GM18508 (cell line): Measurements from ENCODE around the gene ALDH3A1.

Experiments
- ATAC-seq: cut with Tn5 transposase; IDR thresholded peaks from one replicate; pipeline ENCODE4 v1.9.1; 2021; ENCODE audit warnings: moderate number of reproducible peaks; ENCODE audit not compliant: insufficient read depth, unreplicated experiment

Gene ALDH3A1

DNA sequence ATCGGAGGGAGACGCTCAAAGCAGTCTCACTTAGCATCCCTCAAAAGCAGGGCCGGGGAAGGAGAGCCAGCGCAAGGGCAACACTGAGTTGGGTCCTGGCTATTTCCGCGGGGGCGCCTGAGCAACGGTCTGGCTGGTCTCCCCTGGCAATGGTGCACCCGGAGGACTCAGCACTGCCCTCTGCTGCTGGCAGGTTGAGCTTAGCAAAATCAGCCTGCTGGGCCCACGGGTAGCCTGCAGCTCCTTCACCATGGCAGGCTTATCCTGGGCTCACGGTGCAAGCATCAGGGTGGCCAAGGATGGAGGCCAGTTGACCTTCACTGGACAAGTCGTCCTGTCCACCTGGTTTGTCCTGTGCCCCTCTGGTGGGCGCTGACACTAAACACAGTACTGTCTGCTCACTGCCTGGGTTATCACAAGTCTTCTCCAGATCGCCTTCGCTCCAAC is 14.4 kb upstream of the ALDH3A1 start:
- no peak for ATAC-seq

DNA sequence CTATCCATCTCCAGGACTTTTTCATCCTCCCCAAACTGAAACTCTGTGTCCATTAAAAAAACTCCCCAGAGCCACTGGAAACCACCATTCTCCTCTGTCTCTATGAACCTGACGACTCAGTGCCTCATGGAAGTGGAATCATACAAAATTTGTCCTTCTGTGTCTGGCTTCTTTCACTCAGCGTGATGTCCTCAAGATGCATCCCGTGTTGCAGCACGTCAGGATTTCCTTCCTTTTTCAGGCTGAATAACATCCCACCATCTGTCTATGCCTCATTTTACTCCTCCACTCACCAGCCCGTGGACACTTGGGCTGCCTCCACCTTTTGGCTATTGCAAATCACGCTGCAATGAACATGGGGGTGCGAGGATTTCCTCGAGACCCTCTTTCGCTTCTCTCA is 12.6 kb upstream of the ALDH3A1 start:
- ATAC-seq: no peak

DNA sequence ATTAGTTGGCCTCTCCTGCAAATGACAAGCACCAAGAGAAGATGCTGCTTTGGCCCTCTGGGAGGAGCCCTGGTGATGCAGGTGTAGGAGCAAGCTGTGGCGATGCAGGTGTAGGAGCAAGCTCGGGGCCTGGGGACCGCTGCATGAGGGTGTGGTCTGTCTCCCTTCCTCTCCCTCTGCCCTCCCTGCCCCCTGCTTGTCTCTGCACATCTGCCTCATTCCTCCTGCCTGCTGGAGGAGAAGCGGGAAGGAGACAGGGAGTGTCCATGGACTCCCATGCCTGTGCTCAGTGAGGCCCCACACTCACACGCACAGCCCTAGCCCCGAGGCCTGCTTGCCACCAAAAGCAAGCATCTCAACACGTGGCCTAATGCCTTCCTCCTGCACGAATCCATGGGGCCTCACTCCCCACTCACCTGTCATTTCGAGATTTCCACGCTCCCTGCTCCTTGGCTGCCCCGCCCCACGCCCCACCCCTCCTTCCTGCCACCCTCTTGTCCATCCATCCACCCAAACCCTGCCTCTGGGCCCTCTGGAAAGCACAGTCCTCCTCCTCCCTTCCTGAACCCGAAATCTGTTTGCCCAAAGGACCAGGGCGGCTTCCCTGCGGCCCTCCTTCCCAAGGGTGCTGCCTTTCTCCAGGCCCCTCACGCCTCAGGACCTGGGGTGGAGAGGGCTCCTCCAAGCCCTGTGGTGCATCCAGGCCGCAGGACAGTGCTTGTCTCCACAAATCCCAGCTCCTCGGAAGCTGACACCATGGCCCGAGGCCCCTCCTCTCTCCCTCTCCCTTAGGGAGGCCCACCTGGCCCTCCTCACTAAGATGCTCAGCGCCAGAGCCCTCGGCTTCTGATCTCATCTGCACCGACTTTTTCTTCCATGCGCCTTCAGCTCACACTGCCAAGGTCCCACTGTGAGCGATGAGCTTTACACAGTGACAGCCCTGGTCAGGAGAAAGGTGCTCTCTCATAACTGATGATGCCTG is 11.8 kb upstream of the ALDH3A1 start:
- ATAC-seq: no peak

- no peak for ATAC-seq
Measured at GRCh38 chr17:19757536-19758180, 9.6 kb upstream of the ALDH3A1 start.

DNA sequence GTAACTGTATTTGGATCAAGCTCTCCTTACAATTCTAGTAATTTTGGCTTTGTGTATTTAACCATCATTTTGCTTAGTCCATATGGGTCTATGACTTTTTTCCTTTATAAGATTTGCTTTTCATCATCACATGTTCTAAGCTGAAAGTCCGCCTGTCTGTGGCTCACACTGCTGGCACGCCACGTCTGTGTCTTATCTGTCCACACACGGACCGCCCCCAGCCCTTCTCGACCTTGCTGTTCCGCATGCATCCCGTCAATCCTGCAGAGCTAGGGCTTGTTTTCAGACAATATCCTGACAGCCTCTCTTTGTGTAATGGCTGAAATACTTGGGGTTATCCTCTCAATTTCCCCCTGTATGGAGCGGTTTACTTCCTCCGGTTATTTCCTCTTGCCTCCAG is 8.4 kb upstream of the ALDH3A1 start:
- no peak for ATAC-seq

- no peak for ATAC-seq
Measured at GRCh38 chr17:19755821-19756510, 7.9 kb upstream of the ALDH3A1 start.

- ATAC-seq: no peak
Measured at GRCh38 chr17:19755392-19755791, 7.3 kb upstream of the ALDH3A1 start.

DNA sequence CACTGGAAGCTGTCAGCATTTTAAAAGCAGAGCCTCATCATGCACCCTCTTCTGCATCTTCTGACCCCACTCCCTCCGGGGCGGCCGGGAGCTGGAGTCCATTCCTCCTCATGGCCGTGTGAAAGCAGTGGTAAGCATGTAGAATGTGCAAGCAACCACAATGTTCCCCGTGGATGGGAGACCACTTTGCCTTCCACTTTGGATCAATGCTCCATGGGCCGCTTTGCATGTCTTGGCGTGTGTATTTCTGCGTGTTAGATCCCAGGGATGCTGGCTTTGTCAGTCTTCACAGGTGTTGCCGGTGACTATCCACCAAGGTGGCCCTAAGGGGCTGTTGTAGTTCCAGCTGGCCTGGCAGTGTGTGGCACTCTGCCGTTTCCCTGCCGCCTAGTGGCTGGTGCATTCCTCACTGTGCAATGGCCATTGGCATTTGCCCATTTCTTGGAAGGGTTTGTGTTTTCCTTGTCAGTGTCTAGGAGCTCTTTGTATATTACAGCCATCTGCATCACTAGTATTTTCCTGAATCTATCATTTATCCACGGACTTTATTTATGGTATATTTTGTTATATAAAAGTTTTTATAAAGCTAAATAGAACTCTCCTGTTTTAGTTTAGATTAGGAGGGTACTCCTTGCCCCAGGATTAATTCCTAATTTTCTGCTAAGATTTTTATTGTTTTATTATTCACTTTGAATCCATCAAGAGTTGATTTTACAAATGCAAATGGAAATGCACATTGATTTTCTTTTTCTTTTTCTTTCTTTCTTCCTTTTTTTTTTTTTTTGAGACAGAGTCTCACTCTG is 5.8 kb upstream of the ALDH3A1 start:
- ATAC-seq: no peak

- ATAC-seq: no peak
Measured at GRCh38 chr17:19753051-19753509, 5.0 kb upstream of the ALDH3A1 start.

DNA sequence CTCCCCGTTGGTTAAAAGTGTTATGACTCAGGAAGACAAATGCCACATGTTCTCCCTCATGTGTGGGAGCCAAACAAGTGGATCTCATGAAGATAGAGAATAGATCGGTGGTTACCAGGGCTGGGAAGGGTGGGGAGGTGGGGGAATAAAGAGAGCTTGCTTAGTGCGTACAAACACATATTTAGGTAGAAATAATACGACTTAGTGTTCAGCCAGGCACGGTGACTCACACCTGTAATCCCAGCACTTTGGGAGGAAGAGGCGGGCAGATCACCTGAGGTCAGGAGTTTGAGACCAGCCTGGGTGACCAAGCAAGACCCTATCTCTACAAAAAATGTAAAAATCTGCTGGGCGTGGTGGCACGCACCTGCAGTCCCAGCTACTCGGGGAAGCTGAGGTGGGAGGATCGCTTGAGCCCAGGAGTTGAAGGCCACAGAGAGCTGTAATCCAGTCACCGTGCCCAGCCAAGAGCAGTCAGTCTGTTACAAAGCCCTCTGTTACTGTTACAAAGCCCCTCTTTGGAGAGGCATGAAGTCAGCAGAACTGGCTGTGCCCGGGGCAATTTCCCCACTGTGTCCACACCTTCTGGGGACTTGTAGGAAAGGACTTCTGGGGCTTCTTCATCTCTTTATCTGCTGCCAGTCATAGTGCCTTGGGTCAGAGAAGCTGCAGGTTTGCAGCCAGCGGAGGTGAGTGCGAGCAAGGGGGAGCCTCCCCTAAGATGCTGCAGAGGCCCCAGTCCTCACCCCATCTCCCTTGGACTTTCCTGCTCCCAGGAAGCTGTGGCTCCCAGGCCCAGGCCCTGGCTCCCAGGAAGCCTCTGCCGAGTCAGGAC is 4.3 kb upstream of the ALDH3A1 start:
- no peak for ATAC-seq

GRCh38 chr17:19750835-19751234 is 2.7 kb upstream of the ALDH3A1 start:
- no peak for ATAC-seq

GRCh38 chr17:19750020-19750572 is 2.0 kb upstream of the ALDH3A1 start:
- ATAC-seq: no peak

DNA sequence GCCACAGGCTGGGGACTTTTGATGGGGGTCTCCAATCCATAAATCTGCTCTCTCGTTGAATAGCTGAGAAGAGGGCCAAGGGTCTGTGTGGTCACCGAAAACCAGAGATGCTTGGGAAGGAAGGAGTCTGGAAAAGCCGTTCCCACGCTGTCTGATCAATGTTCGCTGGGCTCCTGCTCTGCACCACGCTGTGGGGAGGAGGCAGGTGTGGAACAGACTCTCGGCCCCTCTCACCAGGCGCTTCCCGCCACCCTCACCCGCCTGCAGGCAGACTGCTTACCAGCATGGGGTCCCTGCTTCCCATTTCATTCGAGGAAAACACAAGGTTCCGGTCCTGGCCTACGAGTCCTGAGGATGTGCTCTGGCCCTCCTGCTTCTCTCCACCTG is 702 bp upstream of the ALDH3A1 start:
- ATAC-seq: no peak

- no peak for ATAC-seq
Measured at GRCh38 chr17:19747159-19747719, 859 bp downstream of the ALDH3A1 start.

GRCh38 chr17:19746517-19746916 is 1.6 kb downstream of the ALDH3A1 start:
- ATAC-seq: no peak

DNA sequence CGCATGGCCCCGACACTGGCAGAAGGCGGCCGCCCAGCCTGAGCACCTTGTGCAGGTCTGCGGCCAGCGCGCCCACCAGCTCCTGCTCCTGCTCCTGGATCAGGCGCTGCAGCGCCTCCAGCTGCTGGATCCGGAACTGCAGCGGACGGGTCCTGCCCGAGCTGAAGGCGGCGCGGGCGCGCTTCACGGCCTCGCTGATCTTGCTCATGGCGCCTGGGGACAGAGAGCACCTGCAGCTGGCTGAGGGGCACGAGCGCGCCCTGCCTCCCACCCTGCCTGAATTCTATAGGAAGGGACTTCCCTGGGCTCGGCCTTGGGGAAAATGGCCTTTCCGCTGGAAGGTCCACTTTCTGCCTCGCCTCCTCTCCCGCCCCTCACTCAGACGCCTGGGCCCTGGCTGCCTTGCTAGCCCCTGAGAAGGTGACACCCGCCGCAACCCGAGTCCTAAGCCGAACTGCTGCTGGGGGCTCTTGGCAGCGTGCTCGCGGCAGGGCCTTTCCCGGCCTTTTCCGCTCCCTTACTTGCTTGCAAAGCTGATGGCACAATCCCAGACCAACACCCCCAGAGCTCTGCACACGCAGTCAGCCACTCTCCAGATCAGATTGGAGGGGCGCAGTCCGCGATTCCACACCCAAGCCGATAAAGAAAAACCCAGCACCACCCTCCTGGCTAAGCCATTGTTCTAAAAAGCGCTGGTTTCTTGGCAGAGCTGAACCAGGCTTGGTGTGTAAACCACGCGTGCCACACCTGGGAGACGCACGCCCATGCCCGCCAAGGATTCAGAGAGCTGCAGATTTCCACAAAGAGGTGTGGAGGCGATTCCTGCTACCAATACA is 3.0 kb downstream of the ALDH3A1 start:
- ATAC-seq: no peak

DNA sequence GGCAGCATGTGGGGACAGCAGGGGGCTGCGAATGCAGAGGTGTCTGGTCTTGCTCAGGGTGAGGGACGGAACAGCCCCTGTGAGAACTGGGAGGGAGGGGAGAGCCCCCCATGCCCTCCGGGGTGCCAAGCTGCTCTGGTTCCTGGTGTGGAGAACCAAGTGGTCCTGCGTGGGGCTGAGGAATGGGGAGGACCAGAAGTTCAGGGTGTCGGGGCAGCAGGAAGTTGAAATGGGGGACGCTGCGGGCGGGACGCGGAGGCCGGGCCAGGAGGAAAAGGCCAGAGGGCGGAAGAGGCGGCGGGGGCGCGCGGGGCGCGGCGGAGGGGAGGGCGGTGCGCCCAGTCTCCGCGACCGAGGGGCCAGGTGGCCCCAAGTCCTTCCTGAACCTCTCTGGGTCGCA is 3.6 kb downstream of the ALDH3A1 start:
- ATAC-seq: no peak
